ENCODE results near the gene UBE2F. TPM values are rescaled to one million over a fixed set of nuclear protein-coding genes. Genes with fewer than 3 reads are reported as not detected.
A peak's percentile ranks its signal among the peaks of the same experiment; 100 is the strongest.
"Not testable (repeated sequence)": the region's sequence is repeated elsewhere in the genome, so short reads cannot be mapped to it uniquely, and the experiment has no call there.

The UBE2F gene
- total RNA-seq, 4 donors from 2014 or later = 67.3 to 97.3 (median 81.2) TPM

DNA sequence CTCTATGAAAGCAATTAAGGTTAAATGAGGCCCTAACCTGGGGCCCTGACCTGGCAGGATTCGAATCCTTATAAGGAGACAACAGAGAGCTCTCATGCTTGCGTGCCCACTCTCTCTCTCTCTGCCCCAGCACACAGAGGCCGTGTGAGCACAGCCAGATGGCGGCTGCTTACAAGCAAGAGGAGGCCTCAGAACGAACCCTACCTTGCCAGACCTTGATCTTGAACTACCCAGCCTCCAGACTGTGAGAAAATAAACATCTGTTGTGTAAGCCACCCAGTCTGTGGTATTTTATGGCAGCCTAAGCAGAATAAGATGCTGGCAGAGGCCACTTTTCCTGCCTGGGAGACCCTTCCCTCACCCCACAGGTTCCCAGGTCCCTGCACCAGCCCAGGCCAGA is 5.2 kb upstream of the UBE2F start:
- no peaks in the 10 kb centered on the region for H3K9me3 ChIP-seq
- DNase-seq (no peak), ATAC-seq (no peak)
- peaks cover 0 to 6% of the 10 kb centered on the region in 2 donors for H3K4me1 ChIP-seq
- TF ChIP-seq POLR2A (IDR thresholded peaks at IDR 0.05) = no peak
- TF ChIP-seq, protein P1, sequence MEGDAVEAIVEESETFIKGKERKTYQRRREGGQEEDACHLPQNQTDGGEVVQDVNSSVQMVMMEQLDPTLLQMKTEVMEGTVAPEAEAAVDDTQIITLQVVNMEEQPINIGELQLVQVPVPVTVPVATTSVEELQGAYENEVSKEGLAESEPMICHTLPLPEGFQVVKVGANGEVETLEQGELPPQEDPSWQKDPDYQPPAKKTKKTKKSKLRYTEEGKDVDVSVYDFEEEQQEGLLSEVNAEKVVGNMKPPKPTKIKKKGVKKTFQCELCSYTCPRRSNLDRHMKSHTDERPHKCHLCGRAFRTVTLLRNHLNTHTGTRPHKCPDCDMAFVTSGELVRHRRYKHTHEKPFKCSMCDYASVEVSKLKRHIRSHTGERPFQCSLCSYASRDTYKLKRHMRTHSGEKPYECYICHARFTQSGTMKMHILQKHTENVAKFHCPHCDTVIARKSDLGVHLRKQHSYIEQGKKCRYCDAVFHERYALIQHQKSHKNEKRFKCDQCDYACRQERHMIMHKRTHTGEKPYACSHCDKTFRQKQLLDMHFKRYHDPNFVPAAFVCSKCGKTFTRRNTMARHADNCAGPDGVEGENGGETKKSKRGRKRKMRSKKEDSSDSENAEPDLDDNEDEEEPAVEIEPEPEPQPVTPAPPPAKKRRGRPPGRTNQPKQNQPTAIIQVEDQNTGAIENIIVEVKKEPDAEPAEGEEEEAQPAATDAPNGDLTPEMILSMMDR (IDR thresholded peaks at IDR 0.05 in 4 of 5, conservative IDR thresholded peaks at IDR 0.05 in 1 of 5) = no peak
- no peak overlapping the region for H3K27ac ChIP-seq
- intact Hi-C loops (cut with DNase I; ENCODE audit: low total_unique reads) (no loop called here), in situ Hi-C loops (cut with MboI; ENCODE audit: low sequenced_read_pairs in 4 of 4) (loop anchor here in 1 of 4 donors (25.0 kb wide), 1 partner anchor 301 kb away; no protein-coding TSS in a partner anchor)
- H3K4me3 ChIP-seq = no peak overlapping the region
- H3K36me3 ChIP-seq = no peaks in the 10 kb centered on the region
- H3K27me3 ChIP-seq = peaks cover 0 to 3% (median 2%) of the 10 kb centered on the region in 3 donors

DNA sequence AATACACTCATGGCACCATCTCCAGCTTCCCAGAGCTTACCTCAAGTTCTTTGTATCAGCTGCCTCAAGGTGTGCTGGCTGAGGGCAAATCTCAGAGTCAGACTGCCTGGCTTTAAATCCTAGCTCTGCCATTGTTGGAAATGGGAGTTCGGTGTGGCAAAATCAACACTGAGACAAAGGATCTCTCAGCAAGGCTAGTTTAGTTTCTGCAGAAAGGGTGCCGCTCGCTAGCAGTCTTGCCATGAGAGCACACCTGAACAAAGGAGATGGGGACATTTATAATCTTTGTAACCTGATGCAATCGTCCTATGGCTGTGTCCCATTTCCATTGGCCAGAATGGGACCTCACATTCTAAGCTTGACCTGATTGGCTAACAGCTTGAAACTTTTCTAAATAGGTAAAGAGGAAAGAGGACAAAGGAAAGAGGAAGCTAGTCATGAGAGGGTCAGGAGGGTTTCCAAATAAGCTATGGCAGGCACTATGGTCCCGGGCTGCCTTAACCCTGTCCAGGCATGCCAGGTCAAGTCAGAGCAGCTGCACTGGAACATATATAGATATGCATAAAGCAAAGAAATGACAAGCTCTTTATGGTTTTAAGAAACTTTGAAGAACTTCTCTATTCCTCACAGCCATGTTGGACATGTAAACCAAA is 4.3 kb upstream of the UBE2F start:
- TF ChIP-seq, protein P1 (IDR thresholded peaks at IDR 0.05 in 4 of 5, conservative IDR thresholded peaks at IDR 0.05 in 1 of 5) = no peak
- TF ChIP-seq POLR2A (IDR thresholded peaks at IDR 0.05) = no peak
- ATAC-seq (no peak), DNase-seq (no peak)
- in situ Hi-C loops (cut with MboI; ENCODE audit: low sequenced_read_pairs in 4 of 4) (loop anchor here in 1 of 4 donors (25.0 kb wide), 1 partner anchor 300 kb away; no protein-coding TSS in a partner anchor), intact Hi-C loops (cut with DNase I; ENCODE audit: low total_unique reads) (no loop called here)
- Histone ChIP-seq H3K9me3 (no peaks in the 10 kb centered on the region), H3K27ac (no peak overlapping the region), H3K4me3 (no peak overlapping the region), H3K36me3 (no peaks in the 10 kb centered on the region), H3K4me1 (peaks cover under 1 to 8% of the 10 kb centered on the region in 2 donors), H3K27me3 (no peaks in the 10 kb centered on the region)

DNA sequence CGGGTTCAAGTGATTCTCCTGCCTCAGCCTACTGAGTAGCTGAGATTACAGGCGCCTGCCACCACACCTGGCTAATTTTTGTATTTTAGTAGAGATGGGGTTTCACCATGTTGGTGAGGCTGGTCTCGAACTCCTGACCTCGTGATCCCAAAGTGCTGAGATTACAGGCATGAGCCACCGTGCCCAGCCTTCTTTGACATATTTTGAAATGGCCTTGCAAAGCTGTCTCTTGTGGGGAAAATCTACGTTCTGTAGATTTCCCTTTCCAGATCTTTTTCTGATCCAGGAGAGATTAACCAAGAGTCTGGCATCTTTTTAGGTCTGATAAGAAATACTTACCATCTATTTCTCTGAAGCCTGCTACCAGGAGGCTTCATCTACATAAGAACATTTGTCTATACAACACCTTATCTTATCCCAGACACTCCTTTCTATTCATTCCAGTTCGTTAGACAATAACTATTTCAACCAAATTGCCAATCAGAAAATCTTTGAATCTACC is 3.3 kb upstream of the UBE2F start:
- H3K9me3 ChIP-seq; ATAC-seq; H3K27ac ChIP-seq; DNase-seq; H3K27me3 ChIP-seq; H3K36me3 ChIP-seq; H3K4me3 ChIP-seq; intact Hi-C loops (cut with DNase I; ENCODE audit: low total_unique reads): not testable (repeated sequence)
- peaks cover 11 to 18% of the 10 kb centered on the region in 2 donors for H3K4me1 ChIP-seq
- in situ Hi-C loops (cut with MboI; ENCODE audit: low sequenced_read_pairs in 4 of 4) = loop anchor here in 1 of 4 donors (25.0 kb wide), 1 partner anchor 299 kb away; no protein-coding TSS in a partner anchor

DNA sequence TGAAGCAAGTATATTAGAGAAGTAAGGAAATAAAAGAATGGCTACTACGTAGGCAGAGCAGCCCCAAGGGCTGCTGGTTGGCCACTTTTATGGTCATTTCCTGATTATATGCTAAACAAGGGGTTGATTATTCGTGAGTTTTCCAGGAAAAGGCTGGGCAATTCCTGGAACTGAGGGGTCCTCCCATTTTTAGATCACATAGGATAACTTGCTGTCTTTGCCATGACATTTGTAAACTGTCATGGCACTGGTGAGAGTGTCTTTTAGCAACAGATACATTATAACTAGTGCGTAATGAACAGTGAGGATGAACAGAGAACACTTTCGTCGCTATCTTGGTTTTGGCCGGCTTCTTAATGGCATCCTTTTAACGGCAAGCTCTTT is 2.6 kb upstream of the UBE2F start:
- H3K9me3 ChIP-seq = no peaks in the 10 kb centered on the region
- TF ChIP-seq, protein P1 (IDR thresholded peaks at IDR 0.05 in 4 of 5, conservative IDR thresholded peaks at IDR 0.05 in 1 of 5) = no peak
- no peak for TF ChIP-seq POLR2A (IDR thresholded peaks at IDR 0.05)
- intact Hi-C loops (cut with DNase I; ENCODE audit: low total_unique reads) (no loop called here), in situ Hi-C loops (cut with MboI; ENCODE audit: low sequenced_read_pairs in 4 of 4) (loop anchor here in 1 of 4 donors (25.0 kb wide), 1 partner anchor 298 kb away; no protein-coding TSS in a partner anchor)
- ATAC-seq (no peak), DNase-seq (no peak)
- peaks cover 17 to 24% of the 10 kb centered on the region in 2 donors for H3K4me1 ChIP-seq
- no peaks in the 10 kb centered on the region for H3K27me3 ChIP-seq
- no peak overlapping the region for H3K27ac ChIP-seq
- H3K4me3 ChIP-seq = no peak overlapping the region
- no peaks in the 10 kb centered on the region for H3K36me3 ChIP-seq

DNA sequence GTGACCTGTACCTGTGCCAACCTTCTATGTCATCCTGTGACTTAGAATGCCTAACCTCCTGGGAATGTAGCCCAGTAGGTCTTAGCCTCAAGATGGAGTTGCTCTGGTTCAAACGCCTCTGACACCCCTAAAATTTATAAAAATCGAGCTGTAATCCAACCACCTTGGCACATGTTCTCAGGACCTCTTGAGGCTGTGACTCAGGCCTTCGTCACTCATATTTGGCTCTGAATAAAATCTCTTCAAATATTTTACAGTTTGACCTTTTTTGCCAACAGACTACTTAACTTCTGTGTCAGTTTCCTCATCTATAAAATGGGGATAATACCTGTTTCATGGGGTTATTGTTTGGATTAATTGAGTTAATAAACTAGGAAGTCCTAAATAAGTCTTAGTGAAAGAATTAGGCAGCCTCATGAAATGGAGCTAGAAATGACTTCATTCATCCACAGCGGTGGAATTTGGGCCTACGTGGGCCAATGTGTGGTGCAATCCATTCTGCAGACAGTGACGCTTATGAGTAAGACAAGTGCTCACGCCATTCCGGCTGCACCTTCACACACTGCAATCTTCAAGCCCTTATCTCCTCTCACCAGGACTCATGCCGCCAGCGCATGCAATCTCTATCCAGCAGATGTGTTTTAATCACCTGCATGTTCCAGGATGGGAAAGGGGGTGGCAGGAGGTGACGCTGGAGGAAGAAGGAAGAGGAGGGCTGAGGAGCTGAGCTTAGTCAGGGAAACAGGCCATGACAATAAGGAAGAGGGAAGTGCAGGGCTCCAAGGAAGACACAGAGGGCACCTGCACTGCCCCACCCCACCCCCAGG is 2.0 kb upstream of the UBE2F start:
- no peaks in the 10 kb centered on the region for H3K9me3 ChIP-seq
- no peaks in the 10 kb centered on the region for H3K36me3 ChIP-seq
- no peak for ATAC-seq
- no peak overlapping the region for H3K4me3 ChIP-seq
- TF ChIP-seq, protein P1 (IDR thresholded peaks at IDR 0.05 in 4 of 5, conservative IDR thresholded peaks at IDR 0.05 in 1 of 5) = no peak
- TF ChIP-seq POLR2A (IDR thresholded peaks at IDR 0.05) = no peak
- H3K27ac ChIP-seq = no peak overlapping the region
- intact Hi-C loops (cut with DNase I; ENCODE audit: low total_unique reads) (no loop called here), in situ Hi-C loops (cut with MboI; ENCODE audit: low sequenced_read_pairs in 4 of 4) (loop anchor here in 1 of 4 donors (25.0 kb wide), 1 partner anchor 298 kb away; no protein-coding TSS in a partner anchor)
- H3K4me1 ChIP-seq = peaks cover 21 to 30% of the 10 kb centered on the region in 2 donors
- H3K27me3 ChIP-seq = no peaks in the 10 kb centered on the region
- no peak for DNase-seq

DNA sequence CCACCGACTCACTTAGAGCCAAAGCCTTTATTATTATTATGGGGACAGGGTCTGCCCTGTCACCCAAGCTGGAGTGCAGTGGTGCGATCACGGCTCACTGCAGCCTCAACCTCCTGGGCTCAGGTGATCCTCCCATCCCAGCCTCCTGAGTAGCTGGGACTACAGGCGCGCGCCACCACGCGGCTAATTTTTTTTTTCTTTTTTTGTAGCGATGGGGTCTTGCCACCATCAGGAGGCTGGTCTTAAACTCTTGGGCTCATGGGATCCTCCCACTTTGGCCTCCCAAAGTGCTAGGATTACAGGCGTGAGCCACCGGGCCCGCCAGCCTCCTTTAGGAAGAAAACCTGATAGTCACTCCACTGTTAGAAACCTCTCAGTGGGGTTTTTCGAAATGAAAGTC is 970 bp upstream of the UBE2F start:
- peaks cover 21 to 41% of the 10 kb centered on the region in 2 donors for H3K4me1 ChIP-seq
- intact Hi-C loops (cut with DNase I; ENCODE audit: low total_unique reads) = loop anchor here (1.0 to 2.0 kb wide), 3 partner anchors 43 to 108 kb away; no protein-coding TSS in a partner anchor
- in situ Hi-C loops (cut with MboI; ENCODE audit: low sequenced_read_pairs in 4 of 4) = loop anchor here in 1 of 4 donors (25.0 kb wide), 1 partner anchor 296 kb away; no protein-coding TSS in a partner anchor
- not testable (repeated sequence) for H3K27me3 ChIP-seq, ATAC-seq, DNase-seq, H3K36me3 ChIP-seq, H3K9me3 ChIP-seq
- peak overlapping the region; percentile 80 to 90 (median 88) for H3K4me3 ChIP-seq
- peak overlapping the region in 3 of 4 donors; percentile 75 to 88 (median 87) for H3K27ac ChIP-seq
